HFFc6 (cell line): ENCODE results near the gene SDHAF2. TPM values are rescaled to one million over a fixed set of nuclear protein-coding genes. Genes with fewer than 3 reads are reported as not detected.

Experiments
- DNase-seq: peaks from one replicate; pipeline ENCODE4 v3.0.0-alpha.2; 2018
- H3K27ac Mint-ChIP-seq: 2 replicates; pipeline ENCODE4 v1.8.0; 2020; ENCODE audit warnings: mild to moderate bottlenecking, mixed read lengths
- H3K27me3 Mint-ChIP-seq: 2 replicates; pipeline ENCODE4 v1.8.0; 2021; ENCODE audit warnings: mild to moderate bottlenecking, moderate library complexity, mixed read lengths; ENCODE audit not compliant: insufficient read depth
- H3K36me3 Mint-ChIP-seq: 2 replicates; pipeline ENCODE4 v1.8.0; 2021; ENCODE audit warnings: low read depth, mixed read lengths
- H3K4me1 Mint-ChIP-seq: 2 replicates; pipeline ENCODE4 v1.8.0; 2020; ENCODE audit warnings: low read depth, mixed read lengths
- H3K4me3 Mint-ChIP-seq: 2 replicates; pipeline ENCODE4 v1.8.0; 2020; ENCODE audit warnings: mild to moderate bottlenecking, moderate library complexity, mixed read lengths
- H3K9me3 Mint-ChIP-seq: 2 replicates; pipeline ENCODE4 v1.8.0; 2020; ENCODE audit warnings: mild to moderate bottlenecking, mixed read lengths
- CTCF ChIP-seq: fragments of 200-600 bp; sonication (generic); IDR thresholded peaks from 2 replicates; pipeline ENCODE4 v1.5.0; 2021; ENCODE audit warnings: antibody characterized with exemption, mild to moderate bottlenecking
- total RNA-seq, 6 experiments: library from RNA; stranded (reverse); fragmentation: NEBNext Ultra II Directional; extraction: Animal tissue kit (Norgen Biotek cat#: 25700); gene quantifications; 2 replicates in 1 of 6; 3 replicates in 5 of 6; pipeline ENCODE4 v1.2.3, GENCODE V29; 2021

SDHAF2 gene
- total RNA-seq, 6 experiments from 2014 or later, result 33.9 to 43.0 (median 38.3) TPM

DNA sequence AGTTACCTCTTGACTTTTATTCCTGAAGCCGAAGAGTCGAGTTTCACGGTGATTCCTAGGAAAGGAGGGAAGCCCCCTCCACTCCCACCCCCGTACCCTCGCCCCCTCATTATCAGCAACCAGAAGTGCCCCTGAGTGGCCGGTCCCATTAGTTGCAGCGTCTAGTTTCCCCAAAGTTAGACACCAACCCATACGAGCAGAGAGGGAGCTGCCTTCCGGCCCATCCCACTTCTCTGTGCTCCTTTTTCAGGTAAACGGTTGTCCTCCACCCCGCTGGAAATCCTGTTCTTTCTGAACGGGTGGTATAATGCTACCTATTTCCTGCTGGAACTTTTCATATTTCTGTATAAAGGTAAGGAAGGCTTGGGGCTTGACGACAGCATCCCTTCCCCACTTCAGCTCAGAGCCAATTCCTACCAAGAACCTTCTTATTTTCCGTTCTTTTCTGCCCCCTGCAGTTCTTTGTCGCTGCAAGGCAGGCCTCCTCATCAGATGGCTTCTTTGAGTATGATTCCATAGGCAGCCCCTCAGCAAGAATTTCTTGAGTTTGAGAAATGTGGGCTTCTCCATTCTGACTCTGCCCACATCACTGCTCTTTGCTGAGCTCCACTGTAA lies 36.8 kb upstream of the SDHAF2 start:
- Mint-ChIP-seq H3K27me3 (no peaks in the 10 kb centered on the region; the same call in 1 of the 2 replicates), H3K36me3 (peaks cover 10% of the 10 kb centered on the region), H3K27ac (peak overlapping the region; percentile 87)

DNA sequence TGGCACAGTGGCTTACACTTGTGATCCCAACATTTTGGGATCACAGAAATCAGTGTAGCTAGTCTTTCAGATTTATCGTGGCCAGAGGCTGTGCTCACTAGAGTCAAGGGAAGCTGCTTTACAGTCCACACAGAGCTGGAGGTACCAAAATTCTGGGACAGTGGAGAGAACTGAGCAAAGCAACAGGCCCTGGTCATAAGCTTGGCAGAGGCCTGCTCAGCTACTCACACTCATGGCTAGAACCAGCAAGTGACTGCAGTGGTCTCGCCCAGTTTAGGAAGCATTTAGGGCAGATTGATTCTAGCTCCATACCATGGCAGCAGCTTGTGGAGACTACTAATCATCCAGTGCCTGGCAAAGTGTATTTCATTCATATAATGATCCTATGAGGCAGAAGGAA lies 28.8 kb upstream of the SDHAF2 start:
- no peaks in the 10 kb centered on the region for H3K4me1 Mint-ChIP-seq
- no peaks in the 10 kb centered on the region; the same call in 1 of the 2 replicates for H3K27me3 Mint-ChIP-seq
- TF ChIP-seq CTCF, result no peak
- no peak overlapping the region for H3K4me3 Mint-ChIP-seq
- no peak for DNase-seq
- peaks cover 16% of the 10 kb centered on the region for H3K36me3 Mint-ChIP-seq
- no peaks in the 10 kb centered on the region for H3K9me3 Mint-ChIP-seq
- H3K27ac Mint-ChIP-seq, result no peak overlapping the region; the same call in 1 of the 2 replicates

More for the DNA sequence above, 36.8 kb upstream of the SDHAF2 start:
- peak; percentile 43; the same call in 1 of the 2 replicates for TF ChIP-seq CTCF
- no peak for DNase-seq
- Mint-ChIP-seq H3K4me3 (peak overlapping the region; percentile 95), H3K4me1 (peaks cover 23% of the 10 kb centered on the region), H3K9me3 (peaks cover 5% of the 10 kb centered on the region)

DNA sequence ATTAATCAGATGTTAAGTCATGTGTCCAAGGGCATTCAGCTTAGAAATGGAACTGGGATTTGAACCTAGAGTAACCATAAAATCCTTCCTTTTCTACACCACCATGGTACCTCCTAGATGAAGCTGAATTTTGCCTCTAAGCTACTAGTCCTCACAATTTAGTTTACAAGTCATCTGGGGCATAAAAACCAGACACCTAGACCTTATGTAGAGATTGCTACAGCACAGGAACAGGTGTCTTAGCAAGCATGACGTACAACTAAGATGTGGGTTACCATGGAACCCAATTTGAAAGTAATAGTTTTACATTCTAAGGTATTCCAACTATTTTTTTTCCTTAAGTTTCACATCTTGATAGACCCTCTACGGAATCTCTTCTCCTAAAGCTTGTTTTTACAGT lies 28.4 kb upstream of the SDHAF2 start:
- H3K27me3 Mint-ChIP-seq, result no peaks in the 10 kb centered on the region; the same call in 1 of the 2 replicates
- peaks cover 16% of the 10 kb centered on the region for H3K36me3 Mint-ChIP-seq
- H3K4me1 Mint-ChIP-seq, result no peaks in the 10 kb centered on the region
- no peak for DNase-seq
- H3K27ac Mint-ChIP-seq, result no peak overlapping the region
- TF ChIP-seq CTCF, result no peak
- no peaks in the 10 kb centered on the region for H3K9me3 Mint-ChIP-seq
- no peak overlapping the region for H3K4me3 Mint-ChIP-seq

DNA sequence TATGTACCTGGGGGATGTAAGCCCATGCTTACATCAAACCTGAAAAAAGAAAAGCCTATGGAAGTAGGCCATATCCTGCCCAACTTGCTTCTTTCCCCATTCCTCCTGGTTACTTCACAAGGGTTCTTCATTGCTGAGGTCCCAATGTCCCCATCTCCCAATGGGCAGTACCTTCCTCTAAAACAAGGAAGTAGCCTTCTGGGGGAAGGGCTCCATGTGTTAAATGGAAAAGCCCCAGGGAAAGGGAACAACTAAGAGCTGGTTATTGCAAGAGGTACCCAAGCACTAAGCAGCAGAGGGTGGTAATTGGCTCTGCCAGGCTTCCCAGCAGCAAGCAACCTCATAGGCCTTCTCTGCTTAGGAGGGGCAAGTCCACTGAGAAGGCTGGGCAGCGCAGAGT lies 26.3 kb upstream of the SDHAF2 start:
- Mint-ChIP-seq H3K4me3 (no peak overlapping the region), H3K9me3 (no peaks in the 10 kb centered on the region), H3K27ac (no peak overlapping the region), H3K4me1 (no peaks in the 10 kb centered on the region), H3K27me3 (no peaks in the 10 kb centered on the region), H3K36me3 (peaks cover 28% of the 10 kb centered on the region)
- no peak for TF ChIP-seq CTCF
- DNase-seq, result no peak

DNA sequence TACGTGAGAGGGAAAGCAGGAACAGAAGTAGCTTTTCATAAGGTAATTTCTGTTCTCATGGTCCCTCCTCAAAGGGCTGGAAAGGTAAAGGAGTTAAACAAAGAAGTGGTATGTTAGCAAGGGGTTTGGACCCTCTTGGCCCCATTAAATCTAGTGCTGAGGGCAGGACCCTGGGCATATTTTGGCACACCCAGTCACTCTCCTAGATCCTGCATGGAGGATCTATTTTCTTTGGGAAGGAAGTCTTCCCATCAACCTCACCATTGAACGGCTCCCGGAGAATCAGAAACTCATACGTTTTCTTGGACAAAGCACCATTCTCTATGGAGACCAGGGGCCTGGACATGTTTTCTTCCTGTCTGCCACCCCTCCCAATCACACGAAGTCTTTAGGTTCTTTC lies 25.8 kb upstream of the SDHAF2 start:
- TF ChIP-seq CTCF, result no peak
- Mint-ChIP-seq H3K9me3 (no peaks in the 10 kb centered on the region), H3K36me3 (peaks cover 28% of the 10 kb centered on the region), H3K27ac (no peak overlapping the region), H3K4me1 (no peaks in the 10 kb centered on the region), H3K27me3 (no peaks in the 10 kb centered on the region), H3K4me3 (no peak overlapping the region)
- no peak for DNase-seq
